K562 (cell line): Measurements from ENCODE around the gene SGMS1. TPM values are rescaled to one million over a fixed set of nuclear protein-coding genes. Genes with fewer than 3 reads are reported as not detected.

Source experiments
- DDX20 ChIP-seq: fragments of 450-650 bp; IDR thresholded peaks from 2 replicates; pipeline ENCODE4 v1.6.1; 2016; ENCODE audit warnings: missing genetic modification characterization, low read depth, mild to moderate bottlenecking, missing compliant biosample characterization, moderate library complexity
- HIVEP1 ChIP-seq: fragments of 250-450 bp; sonication (Bioruptor Pico); IDR thresholded peaks from 2 replicates; pipeline ENCODE4 v1.4.0; 2020; ENCODE audit warnings: mild to moderate bottlenecking
- HMG20B ChIP-seq: fragments of 250-450 bp; sonication (Bioruptor Pico); IDR thresholded peaks from 2 replicates; pipeline ENCODE4 v1.5.0; 2021; ENCODE audit warnings: mild to moderate bottlenecking
- RBM25 ChIP-seq: fragments of 200-400 bp; formaldehyde crosslinking; IDR thresholded peaks from 2 replicates; pipeline ENCODE4 v1.6.1; 2018; ENCODE audit warnings: low read length, low read depth, moderate library complexity; ENCODE audit not compliant: severe bottlenecking
- ZBTB17 ChIP-seq: fragments of 450-650 bp; formaldehyde crosslinking; IDR thresholded peaks from 2 replicates; pipeline ENCODE4 v1.4.0; 2020; ENCODE audit warnings: mild to moderate bottlenecking
- ZNF785 ChIP-seq: fragments of 250-450 bp; sonication (Bioruptor Pico); IDR thresholded peaks from 2 replicates; pipeline ENCODE4 v1.4.0; 2020; ENCODE audit warnings: mild to moderate bottlenecking
- polyA plus RNA-seq, 8 experiments: library from polyadenylated mRNA; depleted of rRNA in 4 of 8; stranded (reverse) in 5 of 8; unstranded in 3 of 8; fragments of >200 nt; fragmentation: Nextera tagmentation in 2 of 8; fragmentation: Illumina TruSeq in 1 of 8; extraction: Ambion mirVana in 2 of 8; extraction: Trizol in 1 of 8; gene quantifications; 2 replicates each; pipeline versions ENCODE4 v1.2.1 to v1.2.3, GENCODE V29; 2011 to 2014; ENCODE audit warnings: inconsistent platforms in 1 of 8, missing spikeins in 1 of 8
- total RNA-seq, 7 experiments: library from RNA; depleted of rRNA in 6 of 7; stranded (reverse); fragments of >200 nt in 6 of 7; fragmentation: Illumina TruSeq in 2 of 7; extraction: Trizol in 2 of 7; gene quantifications; 2 replicates each; pipeline versions ENCODE4 v1.2.1 to v1.2.3, GENCODE V29; 2011 to 2021; ENCODE audit warnings: low replicate concordance in 1 of 7
- TF ChIP-seq, protein P1 (sequence below): sonication (generic); formaldehyde crosslinking; IDR thresholded peaks from 2 replicates; pipeline ENCODE4 v1.8.1; 2023; ENCODE audit warnings: mild to moderate bottlenecking, missing genetic modification reagents, moderate library complexity
- TF ChIP-seq, protein P2 (sequence below): fragments of 250-450 bp; sonication (Bioruptor Pico); IDR thresholded peaks from 2 replicates; pipeline ENCODE4 v1.4.0; 2020; ENCODE audit warnings: mild to moderate bottlenecking, moderate library complexity
- TF ChIP-seq, protein P3 (sequence below), 2 experiments: fragments of 450-650 bp; formaldehyde crosslinking in 1 of 2; IDR thresholded peaks; 2 replicates each; pipeline versions ENCODE4 v1.4.0 to v1.6.1; 2014 to 2020; ENCODE audit warnings: mild to moderate bottlenecking in 2 of 2, borderline replicate concordance in 1 of 2, low read depth in 1 of 2
- TF ChIP-seq, protein P4 (sequence below): fragments of 250-450 bp; sonication (Bioruptor Pico); IDR thresholded peaks from 2 replicates; pipeline ENCODE4 v1.4.0; 2020

SGMS1 gene
- total and polyA plus RNA-seq, 9 of the 15 experiments (the other 6 are each of a cell fraction or from before 2014, with no cell fraction given): 22.6 to 232 (median 82.2) TPM

DNA sequence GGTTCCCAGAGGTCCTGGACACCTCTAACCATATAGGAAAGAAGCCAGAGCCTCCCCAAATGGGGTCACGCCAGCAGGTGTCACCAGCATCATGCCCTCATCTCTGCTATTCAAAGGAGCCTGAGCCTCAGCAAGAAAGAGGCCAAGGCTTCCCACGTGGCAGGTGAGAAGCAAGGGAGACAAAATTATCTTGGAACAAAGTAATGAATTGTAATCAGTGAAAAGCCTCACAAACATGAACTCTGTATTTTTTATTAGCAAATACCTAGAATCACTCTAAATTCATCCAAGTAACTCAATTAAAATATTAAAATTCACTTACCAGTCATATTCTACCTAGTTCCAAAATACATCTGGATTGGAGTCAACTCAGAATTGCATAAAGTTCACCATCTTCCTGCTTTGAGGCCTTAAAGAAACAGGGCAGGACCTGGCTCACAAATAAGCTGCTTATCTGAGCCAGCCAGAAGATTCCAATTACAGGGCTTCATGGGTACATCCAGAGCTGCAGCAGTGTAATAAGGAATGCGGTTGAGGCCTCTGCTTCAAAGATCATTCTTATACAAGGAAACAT, 68.7 kb downstream of the SGMS1 start (continued):
- TF ChIP-seq, protein P1, sequence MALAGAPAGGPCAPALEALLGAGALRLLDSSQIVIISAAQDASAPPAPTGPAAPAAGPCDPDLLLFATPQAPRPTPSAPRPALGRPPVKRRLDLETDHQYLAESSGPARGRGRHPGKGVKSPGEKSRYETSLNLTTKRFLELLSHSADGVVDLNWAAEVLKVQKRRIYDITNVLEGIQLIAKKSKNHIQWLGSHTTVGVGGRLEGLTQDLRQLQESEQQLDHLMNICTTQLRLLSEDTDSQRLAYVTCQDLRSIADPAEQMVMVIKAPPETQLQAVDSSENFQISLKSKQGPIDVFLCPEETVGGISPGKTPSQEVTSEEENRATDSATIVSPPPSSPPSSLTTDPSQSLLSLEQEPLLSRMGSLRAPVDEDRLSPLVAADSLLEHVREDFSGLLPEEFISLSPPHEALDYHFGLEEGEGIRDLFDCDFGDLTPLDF (CRISPR knock-in tag): no peak
- TF ChIP-seq, protein P2, sequence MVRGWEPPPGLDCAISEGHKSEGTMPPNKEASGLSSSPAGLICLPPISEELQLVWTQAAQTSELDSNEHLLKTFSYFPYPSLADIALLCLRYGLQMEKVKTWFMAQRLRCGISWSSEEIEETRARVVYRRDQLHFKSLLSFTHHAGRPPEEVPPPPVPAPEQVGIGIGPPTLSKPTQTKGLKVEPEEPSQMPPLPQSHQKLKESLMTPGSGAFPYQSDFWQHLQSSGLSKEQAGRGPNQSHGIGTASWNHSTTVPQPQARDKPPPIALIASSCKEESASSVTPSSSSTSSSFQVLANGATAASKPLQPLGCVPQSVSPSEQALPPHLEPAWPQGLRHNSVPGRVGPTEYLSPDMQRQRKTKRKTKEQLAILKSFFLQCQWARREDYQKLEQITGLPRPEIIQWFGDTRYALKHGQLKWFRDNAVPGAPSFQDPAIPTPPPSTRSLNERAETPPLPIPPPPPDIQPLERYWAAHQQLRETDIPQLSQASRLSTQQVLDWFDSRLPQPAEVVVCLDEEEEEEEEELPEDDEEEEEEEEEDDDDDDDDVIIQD: no peak
- TF ChIP-seq RBM25 (no peak), ZNF785 (CRISPR knock-in tag) (no peak), ZBTB17 (no peak), DDX20 (tag) (0 out of 2 replicates have a peak, but pooled peaks have one; percentile 26), HMG20B (CRISPR knock-in tag) (no peak), HIVEP1 (no peak)
- TF ChIP-seq, protein P3, sequence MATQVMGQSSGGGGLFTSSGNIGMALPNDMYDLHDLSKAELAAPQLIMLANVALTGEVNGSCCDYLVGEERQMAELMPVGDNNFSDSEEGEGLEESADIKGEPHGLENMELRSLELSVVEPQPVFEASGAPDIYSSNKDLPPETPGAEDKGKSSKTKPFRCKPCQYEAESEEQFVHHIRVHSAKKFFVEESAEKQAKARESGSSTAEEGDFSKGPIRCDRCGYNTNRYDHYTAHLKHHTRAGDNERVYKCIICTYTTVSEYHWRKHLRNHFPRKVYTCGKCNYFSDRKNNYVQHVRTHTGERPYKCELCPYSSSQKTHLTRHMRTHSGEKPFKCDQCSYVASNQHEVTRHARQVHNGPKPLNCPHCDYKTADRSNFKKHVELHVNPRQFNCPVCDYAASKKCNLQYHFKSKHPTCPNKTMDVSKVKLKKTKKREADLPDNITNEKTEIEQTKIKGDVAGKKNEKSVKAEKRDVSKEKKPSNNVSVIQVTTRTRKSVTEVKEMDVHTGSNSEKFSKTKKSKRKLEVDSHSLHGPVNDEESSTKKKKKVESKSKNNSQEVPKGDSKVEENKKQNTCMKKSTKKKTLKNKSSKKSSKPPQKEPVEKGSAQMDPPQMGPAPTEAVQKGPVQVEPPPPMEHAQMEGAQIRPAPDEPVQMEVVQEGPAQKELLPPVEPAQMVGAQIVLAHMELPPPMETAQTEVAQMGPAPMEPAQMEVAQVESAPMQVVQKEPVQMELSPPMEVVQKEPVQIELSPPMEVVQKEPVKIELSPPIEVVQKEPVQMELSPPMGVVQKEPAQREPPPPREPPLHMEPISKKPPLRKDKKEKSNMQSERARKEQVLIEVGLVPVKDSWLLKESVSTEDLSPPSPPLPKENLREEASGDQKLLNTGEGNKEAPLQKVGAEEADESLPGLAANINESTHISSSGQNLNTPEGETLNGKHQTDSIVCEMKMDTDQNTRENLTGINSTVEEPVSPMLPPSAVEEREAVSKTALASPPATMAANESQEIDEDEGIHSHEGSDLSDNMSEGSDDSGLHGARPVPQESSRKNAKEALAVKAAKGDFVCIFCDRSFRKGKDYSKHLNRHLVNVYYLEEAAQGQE (IDR thresholded peaks at IDR 0.05; ENCODE audit: borderline replicate concordance): peak; percentile 64
- TF ChIP-seq, protein P3 (CRISPR knock-in tag; IDR thresholded peaks at IDR 0.05; ENCODE audit: low read depth): no peak
- TF ChIP-seq, protein P4, sequence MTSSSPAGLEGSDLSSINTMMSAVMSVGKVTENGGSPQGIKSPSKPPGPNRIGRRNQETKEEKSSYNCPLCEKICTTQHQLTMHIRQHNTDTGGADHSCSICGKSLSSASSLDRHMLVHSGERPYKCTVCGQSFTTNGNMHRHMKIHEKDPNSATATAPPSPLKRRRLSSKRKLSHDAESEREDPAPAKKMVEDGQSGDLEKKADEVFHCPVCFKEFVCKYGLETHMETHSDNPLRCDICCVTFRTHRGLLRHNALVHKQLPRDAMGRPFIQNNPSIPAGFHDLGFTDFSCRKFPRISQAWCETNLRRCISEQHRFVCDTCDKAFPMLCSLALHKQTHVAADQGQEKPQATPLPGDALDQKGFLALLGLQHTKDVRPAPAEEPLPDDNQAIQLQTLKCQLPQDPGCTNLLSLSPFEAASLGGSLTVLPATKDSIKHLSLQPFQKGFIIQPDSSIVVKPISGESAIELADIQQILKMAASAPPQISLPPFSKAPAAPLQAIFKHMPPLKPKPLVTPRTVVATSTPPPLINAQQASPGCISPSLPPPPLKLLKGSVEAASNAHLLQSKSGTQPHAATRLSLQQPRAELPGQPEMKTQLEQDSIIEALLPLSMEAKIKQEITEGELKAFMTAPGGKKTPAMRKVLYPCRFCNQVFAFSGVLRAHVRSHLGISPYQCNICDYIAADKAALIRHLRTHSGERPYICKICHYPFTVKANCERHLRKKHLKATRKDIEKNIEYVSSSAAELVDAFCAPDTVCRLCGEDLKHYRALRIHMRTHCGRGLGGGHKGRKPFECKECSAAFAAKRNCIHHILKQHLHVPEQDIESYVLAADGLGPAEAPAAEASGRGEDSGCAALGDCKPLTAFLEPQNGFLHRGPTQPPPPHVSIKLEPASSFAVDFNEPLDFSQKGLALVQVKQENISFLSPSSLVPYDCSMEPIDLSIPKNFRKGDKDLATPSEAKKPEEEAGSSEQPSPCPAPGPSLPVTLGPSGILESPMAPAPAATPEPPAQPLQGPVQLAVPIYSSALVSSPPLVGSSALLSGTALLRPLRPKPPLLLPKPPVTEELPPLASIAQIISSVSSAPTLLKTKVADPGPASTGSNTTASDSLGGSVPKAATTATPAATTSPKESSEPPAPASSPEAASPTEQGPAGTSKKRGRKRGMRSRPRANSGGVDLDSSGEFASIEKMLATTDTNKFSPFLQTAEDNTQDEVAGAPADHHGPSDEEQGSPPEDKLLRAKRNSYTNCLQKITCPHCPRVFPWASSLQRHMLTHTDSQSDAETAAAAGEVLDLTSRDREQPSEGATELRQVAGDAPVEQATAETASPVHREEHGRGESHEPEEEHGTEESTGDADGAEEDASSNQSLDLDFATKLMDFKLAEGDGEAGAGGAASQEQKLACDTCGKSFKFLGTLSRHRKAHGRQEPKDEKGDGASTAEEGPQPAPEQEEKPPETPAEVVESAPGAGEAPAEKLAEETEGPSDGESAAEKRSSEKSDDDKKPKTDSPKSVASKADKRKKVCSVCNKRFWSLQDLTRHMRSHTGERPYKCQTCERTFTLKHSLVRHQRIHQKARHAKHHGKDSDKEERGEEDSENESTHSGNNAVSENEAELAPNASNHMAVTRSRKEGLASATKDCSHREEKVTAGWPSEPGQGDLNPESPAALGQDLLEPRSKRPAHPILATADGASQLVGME (CRISPR knock-in tag): 0 out of 2 replicates have a peak, but pooled peaks have one; percentile 62
